DOHH2 (cell line): Measurements from ENCODE around the gene RAB3C.

Experiments
- H3F3A ChIP-seq: fragments of 200-600 bp; sonication (generic), shearing (Covaris generic); 2 replicates; pipeline ENCODE4 v1.6.0; 2016; ENCODE audit warnings: antibody characterized with exemption, mild to moderate bottlenecking; ENCODE audit not compliant: control insufficient read depth, insufficient read depth
- H3K27ac ChIP-seq: fragments of 200-600 bp; sonication (generic); 2 replicates; pipeline ENCODE4 v1.5.1; 2014; ENCODE audit warnings: low read depth, mild to moderate bottlenecking, low read length, moderate library complexity
- H3K27me3 ChIP-seq: fragments of 200-600 bp; sonication (generic); 2 replicates; pipeline ENCODE4 v1.6.1; 2014; ENCODE audit warnings: mild to moderate bottlenecking, low read length, mixed read lengths; ENCODE audit not compliant: control insufficient read depth
- H3K36me3 ChIP-seq: fragments of 200-600 bp; sonication (generic); 2 replicates; pipeline ENCODE4 v1.6.1; 2014; ENCODE audit warnings: mild to moderate bottlenecking, low read length, moderate library complexity, mixed read lengths; ENCODE audit not compliant: control insufficient read depth
- H3K4me1 ChIP-seq: fragments of 200-600 bp; sonication (generic); 2 replicates; pipeline ENCODE4 v1.6.1; 2014; ENCODE audit warnings: mild to moderate bottlenecking, low read length, mixed read lengths; ENCODE audit not compliant: control insufficient read depth
- H3K4me2 ChIP-seq: fragments of 200-600 bp; sonication (generic); 2 replicates; pipeline ENCODE4 v1.6.0; 2014; ENCODE audit warnings: mild to moderate bottlenecking, low read length, moderate library complexity
- H3K4me3 ChIP-seq: fragments of 200-600 bp; sonication (generic); 2 replicates; pipeline ENCODE4 v1.5.1; 2014; ENCODE audit warnings: mild to moderate bottlenecking, low read length, mixed read lengths
- H3K79me2 ChIP-seq: fragments of 200-600 bp; sonication (generic); 2 replicates; pipeline ENCODE4 v1.6.1; 2014; ENCODE audit warnings: mild to moderate bottlenecking, low read length, mixed read lengths; ENCODE audit not compliant: control insufficient read depth
- H3K9me2 ChIP-seq: fragments of 200-600 bp; sonication (generic); replicated peaks from 2 replicates; pipeline ENCODE4 v1.6.1; 2014; ENCODE audit warnings: mild to moderate bottlenecking, low read length, mixed read lengths; ENCODE audit not compliant: control insufficient read depth
- H3K9me3 ChIP-seq: fragments of 200-600 bp; sonication (generic); 2 replicates; pipeline ENCODE4 v1.6.1; 2014; ENCODE audit warnings: antibody characterized with exemption, low read length, mixed read lengths; ENCODE audit not compliant: control insufficient read depth, insufficient read depth
- H4K20me1 ChIP-seq: fragments of 200-600 bp; sonication (generic); 2 replicates; pipeline ENCODE4 v1.6.0; 2014; ENCODE audit warnings: low read depth, mild to moderate bottlenecking, antibody characterized with exemption, low read length, moderate library complexity; ENCODE audit not compliant: control insufficient read depth, insufficient read depth
- EZH2phosphoT487 ChIP-seq: fragments of 200-600 bp; sonication (generic); IDR thresholded peaks from 2 replicates; pipeline ENCODE4 v1.6.1; 2017; ENCODE audit warnings: borderline replicate concordance, mild to moderate bottlenecking, antibody characterized with exemption, low read length, moderate library complexity, mixed read lengths
- TF ChIP-seq, protein P1 (sequence below): fragments of 200-600 bp; sonication (generic); IDR thresholded peaks from one replicate; pipeline ENCODE4 v1.5.1; 2014; ENCODE audit warnings: antibody characterized with exemption, mild to moderate bottlenecking, low read depth, low read length; ENCODE audit not compliant: poor library complexity, severe bottlenecking

Gene RAB3C

DNA sequence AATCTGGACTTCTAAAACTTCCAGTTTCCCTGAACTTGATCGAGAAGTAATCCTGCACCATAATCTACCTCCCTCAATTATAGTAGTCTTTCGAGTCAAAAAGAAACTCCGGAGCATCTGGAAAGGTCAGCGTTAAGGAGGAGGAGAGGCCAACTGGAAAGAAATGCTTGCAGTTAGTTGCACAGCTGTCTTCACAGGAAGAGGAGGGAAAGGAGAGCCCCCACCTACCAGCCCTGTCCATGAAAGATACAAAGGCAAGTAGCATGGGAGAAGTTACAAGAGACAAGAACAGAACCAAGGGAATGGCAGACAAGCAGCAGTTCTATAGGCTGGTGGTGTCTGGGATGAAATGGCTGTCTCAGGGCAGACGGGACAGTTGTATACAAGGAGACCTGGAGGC is 170.6 kb downstream of the RAB3C start:
- no peaks in the 10 kb centered on the region for H3K9me2 ChIP-seq
- H3K79me2 ChIP-seq, result no peaks in the 10 kb centered on the region
- no peaks in the 10 kb centered on the region for H3K9me3 ChIP-seq
- no peaks in the 10 kb centered on the region for H3F3A ChIP-seq
- H3K4me3 ChIP-seq, result no peak overlapping the region
- H3K4me2 ChIP-seq, result no peak overlapping the region
- no peaks in the 10 kb centered on the region for H3K36me3 ChIP-seq
- no peak for TF ChIP-seq EZH2phosphoT487
- TF ChIP-seq, protein P1, sequence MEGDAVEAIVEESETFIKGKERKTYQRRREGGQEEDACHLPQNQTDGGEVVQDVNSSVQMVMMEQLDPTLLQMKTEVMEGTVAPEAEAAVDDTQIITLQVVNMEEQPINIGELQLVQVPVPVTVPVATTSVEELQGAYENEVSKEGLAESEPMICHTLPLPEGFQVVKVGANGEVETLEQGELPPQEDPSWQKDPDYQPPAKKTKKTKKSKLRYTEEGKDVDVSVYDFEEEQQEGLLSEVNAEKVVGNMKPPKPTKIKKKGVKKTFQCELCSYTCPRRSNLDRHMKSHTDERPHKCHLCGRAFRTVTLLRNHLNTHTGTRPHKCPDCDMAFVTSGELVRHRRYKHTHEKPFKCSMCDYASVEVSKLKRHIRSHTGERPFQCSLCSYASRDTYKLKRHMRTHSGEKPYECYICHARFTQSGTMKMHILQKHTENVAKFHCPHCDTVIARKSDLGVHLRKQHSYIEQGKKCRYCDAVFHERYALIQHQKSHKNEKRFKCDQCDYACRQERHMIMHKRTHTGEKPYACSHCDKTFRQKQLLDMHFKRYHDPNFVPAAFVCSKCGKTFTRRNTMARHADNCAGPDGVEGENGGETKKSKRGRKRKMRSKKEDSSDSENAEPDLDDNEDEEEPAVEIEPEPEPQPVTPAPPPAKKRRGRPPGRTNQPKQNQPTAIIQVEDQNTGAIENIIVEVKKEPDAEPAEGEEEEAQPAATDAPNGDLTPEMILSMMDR, result no peak
- no peaks in the 10 kb centered on the region for H3K4me1 ChIP-seq
- H3K27ac ChIP-seq, result no peak overlapping the region
- H3K27me3 ChIP-seq, result 0 out of 2 replicates have a peak, but pooled peaks cover 3% of the 10 kb centered on the region
- H4K20me1 ChIP-seq, result no peaks in the 10 kb centered on the region

DNA sequence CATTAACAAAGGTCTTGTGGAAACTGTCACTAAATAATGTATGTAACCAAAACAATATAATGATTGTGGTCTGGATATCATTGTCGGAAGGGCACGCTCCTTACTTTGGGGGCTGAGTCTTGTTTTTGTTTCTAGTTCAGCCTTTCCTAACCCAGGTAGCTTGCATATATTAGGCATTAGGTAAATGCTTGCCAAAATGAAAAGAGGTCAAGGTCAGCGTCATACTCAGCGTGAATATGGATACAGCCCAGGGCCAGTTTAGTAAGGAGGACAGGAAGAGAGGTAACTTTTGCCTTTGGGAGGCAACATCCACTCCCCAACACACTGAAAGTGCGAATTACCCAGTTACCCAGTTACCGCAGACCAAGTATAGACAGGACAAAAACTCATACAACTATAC is 171.4 kb downstream of the RAB3C start:
- no peaks in the 10 kb centered on the region for H3K36me3 ChIP-seq
- no peak overlapping the region for H3K4me3 ChIP-seq

DNA sequence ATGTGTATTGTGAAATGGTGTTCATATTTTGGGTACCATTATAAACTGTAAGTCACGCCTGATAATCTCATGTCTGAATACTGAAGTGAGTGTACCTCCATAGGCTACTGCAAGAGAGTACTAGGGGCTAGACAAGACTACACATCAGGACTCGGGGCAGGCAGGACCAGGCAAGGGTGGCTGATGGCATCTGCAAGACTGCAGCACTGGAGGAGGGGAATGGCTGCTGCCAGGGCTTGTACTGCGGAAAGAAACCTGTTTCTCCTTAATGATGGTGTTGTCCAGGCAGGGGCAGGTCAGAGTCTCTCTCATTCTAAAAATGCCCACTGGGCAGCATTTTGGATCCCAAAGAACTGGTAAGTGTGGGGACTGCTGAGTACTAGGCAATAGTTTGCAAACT is 172.5 kb downstream of the RAB3C start:
- no peak overlapping the region for H3K27ac ChIP-seq
- no peaks in the 10 kb centered on the region for H4K20me1 ChIP-seq
- no peaks in the 10 kb centered on the region for H3K4me1 ChIP-seq
- no peaks in the 10 kb centered on the region for H3F3A ChIP-seq
- H3K4me3 ChIP-seq, result no peak overlapping the region
- no peaks in the 10 kb centered on the region for H3K9me3 ChIP-seq
- no peaks in the 10 kb centered on the region for H3K79me2 ChIP-seq
- H3K4me2 ChIP-seq, result no peak overlapping the region
- no peaks in the 10 kb centered on the region for H3K36me3 ChIP-seq
- no peaks in the 10 kb centered on the region for H3K9me2 ChIP-seq
- 0 out of 2 replicates have a peak, but pooled peaks cover 3% of the 10 kb centered on the region for H3K27me3 ChIP-seq
- TF ChIP-seq EZH2phosphoT487, result no peak
- TF ChIP-seq, protein P1, result no peak

More for the DNA sequence above, 171.4 kb downstream of the RAB3C start:
- Histone ChIP-seq H3K4me2 (no peak overlapping the region), H4K20me1 (no peaks in the 10 kb centered on the region), H3K27me3 (0 out of 2 replicates have a peak, but pooled peaks cover 3% of the 10 kb centered on the region), H3K4me1 (no peaks in the 10 kb centered on the region), H3F3A (no peaks in the 10 kb centered on the region), H3K27ac (no peak overlapping the region), H3K9me2 (no peaks in the 10 kb centered on the region), H3K79me2 (no peaks in the 10 kb centered on the region), H3K9me3 (no peaks in the 10 kb centered on the region)
- TF ChIP-seq, protein P1, result no peak
- no peak for TF ChIP-seq EZH2phosphoT487
